Ishikawa (cell line): ENCODE results near the gene ZCCHC13.

Source experiments
- CEBPB ChIP-seq: IDR thresholded peaks from 2 replicates; pipeline ENCODE4 v1.6.1; 2012
- CREB1 ChIP-seq: IDR thresholded peaks from 2 replicates; pipeline ENCODE4 v1.6.1; 2012; ENCODE audit warnings: low read depth
- EGR1 ChIP-seq: IDR thresholded peaks from 2 replicates; pipeline ENCODE4 v1.6.1; 2012
- EP300 ChIP-seq: IDR thresholded peaks from 2 replicates; pipeline ENCODE4 v1.6.1; 2012; ENCODE audit warnings: borderline replicate concordance
- FOXM1 ChIP-seq: IDR thresholded peaks from 2 replicates; pipeline ENCODE4 v1.6.1; 2012; ENCODE audit warnings: low read depth, borderline replicate concordance
- MAX ChIP-seq: IDR thresholded peaks from 2 replicates; pipeline ENCODE4 v1.6.1; 2012
- NFIC ChIP-seq: IDR thresholded peaks from 2 replicates; pipeline ENCODE4 v1.6.1; 2012
- RAD21 ChIP-seq: IDR thresholded peaks from 2 replicates; pipeline ENCODE4 v1.6.1; 2012; ENCODE audit warnings: low read depth
- REST ChIP-seq: IDR thresholded peaks from 2 replicates; pipeline ENCODE4 v1.6.1; 2012; ENCODE audit warnings: low read depth, mild to moderate bottlenecking
- TAF1 ChIP-seq: IDR thresholded peaks from 2 replicates; pipeline ENCODE4 v1.6.1; 2012; ENCODE audit warnings: low read depth, mild to moderate bottlenecking
- TCF12 ChIP-seq: IDR thresholded peaks from 2 replicates; pipeline ENCODE4 v1.6.1; 2012; ENCODE audit warnings: low read depth
- TEAD4 ChIP-seq: IDR thresholded peaks from 2 replicates; pipeline ENCODE4 v1.6.1; 2012
- USF1 ChIP-seq: IDR thresholded peaks from 2 replicates; pipeline ENCODE4 v1.6.1; 2012
- YY1 ChIP-seq: IDR thresholded peaks from 2 replicates; pipeline ENCODE4 v1.6.1; 2012; ENCODE audit warnings: low read depth
- ZBTB7A ChIP-seq: IDR thresholded peaks from 2 replicates; pipeline ENCODE4 v1.6.1; 2012; ENCODE audit warnings: low read depth

Gene ZCCHC13

DNA sequence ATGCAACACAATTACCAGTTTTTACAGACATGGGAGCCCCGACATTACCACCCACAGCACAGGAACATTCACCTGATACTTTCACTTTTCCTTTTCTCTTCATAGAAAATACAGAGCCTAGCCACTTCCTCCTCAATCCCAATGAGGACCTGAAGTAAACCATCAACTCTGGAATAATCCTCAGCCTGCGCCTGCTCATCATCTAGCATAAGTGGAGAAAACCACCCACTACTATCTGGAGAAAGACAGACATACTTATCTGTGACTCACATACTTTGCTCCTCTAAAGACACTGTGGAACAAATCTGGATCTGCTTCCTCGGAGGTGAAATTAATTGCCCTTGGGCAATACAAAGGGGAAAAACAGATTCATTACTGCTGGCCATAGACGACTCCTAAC, 47.8 kb downstream of the ZCCHC13 start:
- TF ChIP-seq ZBTB7A (no peak), NFIC (no peak), CREB1 (no peak), TAF1 (no peak)

DNA sequence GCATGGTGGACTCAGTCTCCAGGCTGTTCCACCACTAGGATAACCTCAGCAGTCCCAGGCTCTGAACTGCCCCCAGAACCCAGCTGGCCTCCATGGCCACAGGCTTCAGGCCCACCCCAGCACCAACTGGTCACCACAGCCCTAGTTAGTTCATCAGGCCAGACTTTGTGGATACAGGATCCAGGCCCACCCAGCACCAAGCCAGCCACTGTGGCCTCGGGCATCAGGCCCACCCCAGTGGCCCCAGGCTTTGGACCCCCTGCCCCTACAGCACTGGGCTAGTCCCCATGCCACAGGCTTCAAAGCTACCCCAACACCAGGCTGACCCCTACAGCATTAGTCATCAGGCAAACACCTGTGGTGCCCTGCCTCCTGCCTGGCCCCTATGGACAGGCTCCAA, 50.0 kb downstream of the ZCCHC13 start:
- no peak for TF ChIP-seq EGR1
- TF ChIP-seq FOXM1, result no peak
- TF ChIP-seq CEBPB, result no peak
- TF ChIP-seq ZBTB7A, result no peak
- no peak for TF ChIP-seq YY1
- TF ChIP-seq USF1, result no peak
- no peak for TF ChIP-seq TEAD4
- no peak for TF ChIP-seq REST
- no peak for TF ChIP-seq CREB1
- TF ChIP-seq RAD21, result no peak
- TF ChIP-seq TAF1, result no peak
- no peak for TF ChIP-seq TCF12
- no peak for TF ChIP-seq MAX
- TF ChIP-seq NFIC, result no peak
- TF ChIP-seq EP300, result no peak
